ENCODE results near the gene EYA2. TPM values are rescaled to one million over a fixed set of nuclear protein-coding genes. Genes with fewer than 3 reads are reported as not detected.

The EYA2 gene
- total RNA-seq, 1 donor, result 1.6 TPM

DNA sequence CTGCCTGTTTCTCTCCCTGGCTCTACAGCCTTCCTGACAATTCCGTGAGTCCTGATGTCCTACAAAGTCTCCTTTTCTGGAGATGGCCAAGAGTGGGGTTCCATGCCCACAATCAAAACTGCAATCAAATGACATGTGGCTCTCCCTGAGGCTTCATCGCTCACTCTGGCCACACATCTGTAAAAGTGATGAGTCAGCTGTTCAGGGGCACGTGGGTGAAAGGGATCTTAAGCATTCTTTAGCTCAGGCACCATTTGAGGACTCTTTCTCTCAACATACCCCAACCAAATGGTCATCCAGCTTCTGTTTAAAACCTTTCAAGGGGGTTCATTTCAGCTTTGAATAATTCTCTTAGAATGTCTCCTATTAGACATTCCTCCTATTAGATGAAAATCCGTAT lies 42.3 kb upstream of the EYA2 start:
- H3K4me3 ChIP-seq (ENCODE audit: low read depth, low read length), result no peak overlapping the region
- no peak for DNase-seq (ENCODE audit: low read depth)
- TF ChIP-seq, protein P1, sequence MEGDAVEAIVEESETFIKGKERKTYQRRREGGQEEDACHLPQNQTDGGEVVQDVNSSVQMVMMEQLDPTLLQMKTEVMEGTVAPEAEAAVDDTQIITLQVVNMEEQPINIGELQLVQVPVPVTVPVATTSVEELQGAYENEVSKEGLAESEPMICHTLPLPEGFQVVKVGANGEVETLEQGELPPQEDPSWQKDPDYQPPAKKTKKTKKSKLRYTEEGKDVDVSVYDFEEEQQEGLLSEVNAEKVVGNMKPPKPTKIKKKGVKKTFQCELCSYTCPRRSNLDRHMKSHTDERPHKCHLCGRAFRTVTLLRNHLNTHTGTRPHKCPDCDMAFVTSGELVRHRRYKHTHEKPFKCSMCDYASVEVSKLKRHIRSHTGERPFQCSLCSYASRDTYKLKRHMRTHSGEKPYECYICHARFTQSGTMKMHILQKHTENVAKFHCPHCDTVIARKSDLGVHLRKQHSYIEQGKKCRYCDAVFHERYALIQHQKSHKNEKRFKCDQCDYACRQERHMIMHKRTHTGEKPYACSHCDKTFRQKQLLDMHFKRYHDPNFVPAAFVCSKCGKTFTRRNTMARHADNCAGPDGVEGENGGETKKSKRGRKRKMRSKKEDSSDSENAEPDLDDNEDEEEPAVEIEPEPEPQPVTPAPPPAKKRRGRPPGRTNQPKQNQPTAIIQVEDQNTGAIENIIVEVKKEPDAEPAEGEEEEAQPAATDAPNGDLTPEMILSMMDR (IDR thresholded peaks at IDR 0.05; ENCODE audit: insufficient read depth, low read length), result no peak

DNA sequence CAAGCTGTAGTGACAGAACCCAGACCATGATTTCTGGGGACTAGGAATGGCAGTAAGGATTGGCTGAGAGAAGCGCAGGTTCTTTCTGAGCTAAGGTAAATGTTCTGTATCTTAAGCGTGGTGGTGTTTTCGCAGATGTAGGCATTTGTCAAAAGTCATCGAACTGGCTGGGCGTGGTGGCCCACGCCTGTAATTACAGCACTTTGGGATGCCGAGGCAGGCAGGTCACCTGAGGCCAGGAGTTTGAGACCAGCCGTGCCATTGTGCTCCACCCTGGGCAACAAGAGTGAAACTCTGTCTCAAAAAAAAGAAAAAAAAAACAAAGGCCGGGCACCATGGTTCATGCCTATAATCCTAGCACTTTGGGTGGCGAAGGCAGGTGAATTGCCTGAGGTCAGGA lies 40.7 kb upstream of the EYA2 start:
- TF ChIP-seq, protein P1 (IDR thresholded peaks at IDR 0.05; ENCODE audit: insufficient read depth, low read length), result no peak
- H3K4me3 ChIP-seq (ENCODE audit: low read depth, low read length), result no peak overlapping the region
- no peak for DNase-seq (ENCODE audit: low read depth)

DNA sequence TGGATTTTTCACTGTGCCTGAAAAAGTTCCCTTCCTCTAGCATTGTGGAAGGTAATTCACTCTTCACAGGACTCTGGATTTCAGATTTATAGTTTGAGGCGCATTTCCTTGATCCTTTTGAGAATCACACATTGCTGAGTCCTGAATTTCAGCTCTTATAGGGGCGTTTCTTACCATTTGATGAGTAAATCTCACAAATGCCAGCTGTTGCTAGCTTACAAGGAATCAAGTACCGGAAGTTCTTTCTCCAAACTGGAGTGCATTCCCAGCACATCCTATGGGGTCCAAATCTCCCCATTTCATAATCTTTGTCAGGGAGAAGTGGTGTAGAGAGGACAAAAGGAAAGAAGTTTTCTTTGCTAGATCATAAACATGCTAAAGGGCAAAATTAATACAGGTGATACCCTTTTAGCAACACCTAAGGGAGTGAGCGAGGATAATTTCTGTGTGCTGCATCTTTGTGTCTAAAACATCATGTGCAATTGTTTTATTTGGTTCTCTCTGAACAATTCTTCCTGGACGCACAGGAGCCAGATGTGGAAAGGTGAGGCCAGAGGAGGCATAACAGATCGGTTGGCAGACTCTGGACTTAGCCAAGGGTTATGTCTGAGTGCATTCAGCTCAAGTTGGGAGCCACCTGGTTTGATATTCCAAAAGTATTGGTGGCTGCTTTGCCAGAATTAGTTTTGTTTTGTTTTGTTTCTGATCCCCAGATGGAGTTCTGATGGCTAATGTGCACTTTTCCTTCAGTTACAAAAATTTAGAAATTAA lies 37.4 kb upstream of the EYA2 start:
- no peak for DNase-seq (ENCODE audit: low read depth)
- H3K4me3 ChIP-seq (ENCODE audit: low read depth, low read length), result no peak overlapping the region
- TF ChIP-seq, protein P1 (IDR thresholded peaks at IDR 0.05; ENCODE audit: insufficient read depth, low read length), result no peak

GRCh38 chr20:46865824-46866223 lies 28.8 kb upstream of the EYA2 start:
- no peak for DNase-seq (ENCODE audit: low read depth)

GRCh38 chr20:46870041-46870440 lies 24.6 kb upstream of the EYA2 start:
- no peak for DNase-seq (ENCODE audit: low read depth)
- no peak overlapping the region for H3K4me3 ChIP-seq (ENCODE audit: low read depth, low read length)
- TF ChIP-seq, protein P1 (IDR thresholded peaks at IDR 0.05; ENCODE audit: insufficient read depth, low read length), result no peak

More at GRCh38 chr20:46865824-46866223, 28.8 kb upstream of the EYA2 start:
- TF ChIP-seq, protein P1 (IDR thresholded peaks at IDR 0.05; ENCODE audit: insufficient read depth, low read length), result no peak
- no peak overlapping the region for H3K4me3 ChIP-seq (ENCODE audit: low read depth, low read length)

GRCh38 chr20:46872328-46873211 lies 22.1 kb upstream of the EYA2 start:
- DNase-seq (ENCODE audit: low read depth), result peak; percentile 6
- H3K4me3 ChIP-seq (ENCODE audit: low read depth, low read length), result peak overlapping the region; percentile 40
- TF ChIP-seq, protein P1 (IDR thresholded peaks at IDR 0.05; ENCODE audit: insufficient read depth, low read length), result no peak

Measured in fibroblast of the aortic adventitia (primary cell).